Occipital lobe (tissue), 2 donors: ENCODE measurements around the gene PLBD2. TPM values are rescaled to one million over a fixed set of nuclear protein-coding genes. Genes with fewer than 3 reads are reported as not detected.

Source experiments
- DNase-seq: peaks from one replicate; lab custom pipeline; 2025; lab: John Stamatoyannopoulos, UW
- total RNA-seq: library from RNA; depleted of rRNA; stranded (reverse); fragments of >200 nt; gene quantifications from one replicate; pipeline ENCODE4 v1.2.3, GENCODE V29; 2014

PLBD2 gene
- total RNA-seq, 1 donor from 2014 or later = 8.9 TPM

DNA sequence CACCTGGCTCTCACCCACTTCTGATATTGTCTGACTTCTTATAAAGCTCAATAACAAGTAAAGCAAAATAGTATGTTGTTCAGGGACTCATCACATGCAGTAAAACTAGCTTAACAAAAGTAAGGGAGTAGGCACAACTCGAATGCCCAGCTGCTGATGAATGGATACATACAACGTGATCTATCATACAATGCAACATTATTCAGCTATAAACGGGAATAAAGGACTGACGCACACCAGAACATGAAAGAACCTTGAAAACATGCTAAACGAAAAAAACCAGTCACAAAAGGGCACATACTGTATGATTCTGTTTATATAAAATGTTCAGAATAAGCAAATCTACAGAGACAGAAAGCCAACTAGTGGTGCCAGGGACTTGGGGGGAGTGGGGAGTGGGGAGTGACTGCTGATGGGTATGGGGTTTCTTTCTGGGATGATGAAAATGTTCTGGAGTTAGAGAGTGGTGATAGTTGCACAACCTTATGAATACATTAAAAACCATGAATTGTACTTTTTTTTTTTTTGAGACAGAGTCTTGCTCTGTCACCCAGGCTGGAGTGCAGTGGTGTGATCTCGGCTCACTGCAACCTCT, 11.1 kb downstream of the PLBD2 start:
- DNase-seq = no peak

DNA sequence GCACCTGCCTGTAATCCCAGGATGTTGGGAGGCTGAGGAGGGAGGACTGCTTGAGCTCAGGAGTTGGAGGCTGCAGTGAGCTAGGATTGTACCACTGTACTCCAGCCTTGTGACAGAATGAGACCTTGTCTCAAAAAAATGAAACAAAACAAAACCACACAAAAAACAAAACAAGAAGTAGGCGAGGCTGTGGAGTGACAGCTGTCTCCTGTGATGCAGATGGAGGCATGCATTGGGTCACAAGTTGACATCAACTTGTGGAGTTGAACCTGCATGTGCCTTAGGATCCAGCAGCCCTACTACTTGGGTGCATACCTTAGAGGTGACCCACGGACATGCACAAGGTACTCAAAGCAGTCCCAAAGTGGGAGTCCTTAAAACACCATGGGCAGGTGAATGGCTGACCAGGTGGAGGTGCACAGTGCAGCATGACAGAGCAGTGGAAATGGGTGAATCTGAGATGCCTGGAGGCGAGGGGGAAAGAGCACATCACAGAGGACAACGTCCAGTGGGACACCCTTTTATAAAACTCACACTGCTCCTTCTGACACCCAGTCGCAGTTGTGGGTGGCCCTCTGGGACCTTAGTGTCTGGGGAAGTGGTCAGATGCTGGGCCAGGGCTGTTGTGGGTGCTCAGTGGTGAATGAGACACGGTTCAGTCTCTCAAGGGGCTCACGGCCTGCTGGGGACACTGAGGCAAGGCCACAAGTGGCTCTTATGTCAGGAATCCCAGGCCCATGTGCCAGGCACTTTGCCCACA, 12.7 kb downstream of the PLBD2 start:
- no peak for DNase-seq

DNA sequence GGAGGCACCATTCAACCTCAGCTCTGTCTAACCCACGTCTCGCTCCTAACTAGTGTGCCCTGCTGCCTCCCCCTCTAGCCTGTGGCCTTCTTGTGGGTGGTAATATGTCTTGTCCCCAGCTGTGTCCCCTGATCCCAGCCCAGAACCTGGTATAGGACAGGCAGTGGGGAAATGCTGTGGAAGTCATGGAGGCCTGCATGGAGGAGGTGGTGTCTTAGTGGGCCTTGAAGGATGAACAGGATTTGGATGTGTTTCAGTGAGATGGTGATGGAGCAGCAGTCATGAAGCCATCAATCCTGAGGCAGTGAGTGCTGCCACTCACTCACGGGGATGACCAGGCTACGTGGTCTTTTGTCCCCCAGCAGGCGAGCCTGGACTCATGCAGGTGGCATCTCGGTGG, 13.4 kb downstream of the PLBD2 start:
- DNase-seq = no peak

DNA sequence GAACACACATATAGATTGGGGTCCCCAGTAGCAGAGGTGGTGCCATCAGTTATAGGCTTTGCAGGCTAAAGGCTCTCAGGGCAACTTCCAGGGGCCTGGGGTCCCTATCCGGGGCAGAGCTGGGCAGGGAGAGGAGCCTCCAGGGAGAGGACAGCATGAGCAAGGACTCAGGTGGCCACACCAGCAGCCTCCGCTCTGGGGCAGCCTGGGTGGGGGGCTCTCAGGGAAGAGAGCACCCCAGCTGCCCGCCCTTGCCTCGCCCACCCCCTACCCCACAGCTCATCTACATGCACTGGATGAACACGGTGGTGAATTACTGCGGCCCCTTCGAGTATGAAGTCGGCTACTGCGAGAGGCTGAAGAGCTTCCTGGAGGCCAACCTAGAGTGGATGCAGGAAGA, 14.0 kb downstream of the PLBD2 start:
- DNase-seq = no peak

DNA sequence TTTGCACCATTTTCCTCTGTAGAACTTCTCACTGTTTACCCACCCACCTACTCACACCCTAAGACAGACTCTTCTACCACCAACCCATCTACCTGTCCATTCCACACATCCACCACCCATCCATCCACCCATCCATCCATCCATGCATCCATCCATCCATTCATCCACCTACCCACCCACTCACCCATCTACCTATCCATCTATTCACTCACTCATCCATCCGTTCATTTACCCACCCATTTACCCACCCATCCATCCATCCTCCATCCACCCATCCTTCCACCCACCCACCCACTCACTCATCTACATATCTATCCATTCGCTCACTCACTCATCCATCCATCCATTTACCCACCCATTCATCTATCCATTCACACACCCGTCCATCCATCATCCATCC, 15.1 kb downstream of the PLBD2 start:
- DNase-seq = no peak

DNA sequence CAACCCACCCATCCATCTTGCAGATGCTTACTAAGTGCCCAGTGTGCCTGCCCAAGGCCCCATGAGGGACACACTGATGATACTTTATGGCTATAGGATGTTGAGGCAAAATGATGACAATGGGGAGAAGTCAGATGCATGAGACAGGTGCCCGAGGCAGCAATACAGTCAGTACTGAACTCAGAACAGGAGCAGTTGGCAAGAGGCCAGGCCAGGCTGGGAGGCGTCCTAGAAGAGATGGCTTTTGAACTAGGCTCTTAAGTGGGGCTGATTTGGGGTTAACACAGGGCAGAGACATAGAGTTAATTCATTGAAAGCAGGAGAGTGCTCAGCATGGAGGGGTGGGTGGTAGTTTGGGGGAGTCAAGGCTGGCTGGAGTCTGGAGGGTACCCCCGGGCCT, 15.6 kb downstream of the PLBD2 start:
- DNase-seq = no peak

DNA sequence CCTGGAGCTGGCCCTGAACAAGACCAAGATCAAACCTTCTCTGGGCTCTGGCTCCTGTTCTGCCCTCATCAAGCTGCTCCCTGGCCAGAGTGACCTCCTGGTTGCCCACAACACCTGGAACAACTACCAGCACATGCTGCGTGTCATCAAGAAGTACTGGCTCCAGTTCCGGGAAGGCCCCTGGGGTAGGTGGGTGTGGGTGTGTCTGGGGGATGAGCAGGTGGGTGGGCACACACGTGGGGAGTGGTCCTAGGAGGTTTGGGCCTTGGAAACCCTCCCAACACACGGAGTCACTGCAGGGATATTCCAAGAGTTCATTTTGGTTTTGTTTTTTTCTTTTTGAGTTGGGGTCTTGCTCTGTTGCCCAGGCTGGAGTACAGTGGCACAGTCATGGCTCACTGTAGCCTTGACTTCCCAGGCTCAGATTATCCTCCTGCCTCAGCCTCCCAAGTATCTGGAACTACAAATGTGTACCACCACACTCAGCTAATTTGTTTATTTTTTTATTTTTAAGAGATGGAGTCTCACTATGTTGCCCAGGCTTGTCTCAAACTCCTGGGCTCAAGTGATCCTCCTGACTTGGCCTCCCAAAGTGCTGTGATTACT, 16.5 kb downstream of the PLBD2 start:
- DNase-seq = no peak

DNA sequence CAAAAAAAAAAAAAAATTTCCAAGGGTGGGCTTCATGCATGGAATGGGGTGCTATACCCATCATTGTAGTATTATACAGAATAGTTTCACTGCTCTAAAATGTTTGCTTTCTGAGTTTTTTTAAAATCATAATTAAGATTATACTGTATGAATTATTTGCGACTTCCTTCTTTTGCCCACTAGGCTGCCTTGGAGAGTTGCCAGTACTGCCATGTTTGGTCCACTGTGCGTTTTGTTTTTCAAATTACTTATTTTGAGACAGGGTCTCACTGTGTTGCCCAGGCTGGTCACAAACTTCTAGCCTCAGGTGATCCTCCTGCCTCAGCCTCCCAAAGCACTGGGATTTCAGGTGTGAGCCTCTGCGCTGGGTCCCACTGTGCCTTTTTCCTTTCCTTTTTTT, 19.9 kb downstream of the PLBD2 start:
- DNase-seq = no peak

DNA sequence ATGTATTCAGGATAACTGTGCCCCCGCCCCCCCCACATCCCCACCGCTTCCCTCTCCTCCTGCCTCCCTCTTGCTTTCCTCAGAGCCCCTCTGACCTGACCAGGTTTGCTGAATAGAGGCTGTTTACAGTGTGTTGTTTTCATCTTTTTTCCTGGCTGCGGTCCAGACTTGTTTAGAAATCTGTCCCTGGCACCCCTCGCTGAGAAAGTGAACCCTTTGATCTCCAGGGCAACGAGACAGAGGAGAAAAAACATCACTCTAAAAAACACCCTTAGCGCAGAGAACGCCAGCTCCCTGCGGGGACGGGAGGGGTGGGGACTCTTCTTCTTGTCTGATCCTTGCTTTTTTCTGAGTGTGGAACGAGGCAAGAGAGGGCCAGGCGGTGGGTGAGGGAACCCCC, 22.8 kb downstream of the PLBD2 start:
- DNase-seq = no peak

DNA sequence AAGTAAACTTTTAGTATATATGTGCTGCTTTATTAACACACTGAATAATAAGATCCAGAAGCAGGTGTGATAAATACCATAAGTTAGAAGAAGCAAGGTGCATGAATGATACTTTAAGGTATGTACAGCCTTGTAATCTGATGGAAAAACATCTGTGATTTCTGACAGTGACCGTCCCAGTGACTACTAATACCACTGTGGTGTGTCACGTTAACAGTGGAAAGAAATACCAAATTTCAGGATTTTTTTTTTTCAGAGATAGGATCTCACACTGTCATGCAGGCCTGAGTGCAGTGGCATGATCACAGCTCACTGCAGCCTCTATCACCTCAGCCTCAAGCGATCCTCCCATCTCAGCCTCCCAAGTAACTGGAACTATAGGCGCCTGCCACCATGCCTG, 23.8 kb downstream of the PLBD2 start:
- no peak for DNase-seq

DNA sequence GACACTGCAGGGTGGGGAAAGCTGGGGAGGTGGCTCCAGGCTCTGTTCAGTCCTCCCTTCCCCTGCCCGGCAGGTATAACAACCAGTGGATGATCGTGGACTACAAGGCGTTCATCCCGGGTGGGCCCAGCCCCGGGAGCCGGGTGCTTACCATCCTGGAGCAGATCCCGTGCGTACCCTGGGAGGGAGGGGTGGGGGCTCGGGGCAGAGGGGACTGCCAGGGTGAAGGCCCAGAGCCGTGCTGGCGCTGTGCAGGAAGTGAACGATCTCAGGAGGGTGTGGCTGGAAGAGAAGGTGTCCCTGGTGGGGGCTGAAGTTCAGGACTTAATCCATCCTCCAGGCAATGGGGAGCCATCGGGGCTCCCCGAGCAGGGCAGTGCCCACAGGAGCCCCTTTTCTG, 26.4 kb downstream of the PLBD2 start:
- no peak for DNase-seq

DNA sequence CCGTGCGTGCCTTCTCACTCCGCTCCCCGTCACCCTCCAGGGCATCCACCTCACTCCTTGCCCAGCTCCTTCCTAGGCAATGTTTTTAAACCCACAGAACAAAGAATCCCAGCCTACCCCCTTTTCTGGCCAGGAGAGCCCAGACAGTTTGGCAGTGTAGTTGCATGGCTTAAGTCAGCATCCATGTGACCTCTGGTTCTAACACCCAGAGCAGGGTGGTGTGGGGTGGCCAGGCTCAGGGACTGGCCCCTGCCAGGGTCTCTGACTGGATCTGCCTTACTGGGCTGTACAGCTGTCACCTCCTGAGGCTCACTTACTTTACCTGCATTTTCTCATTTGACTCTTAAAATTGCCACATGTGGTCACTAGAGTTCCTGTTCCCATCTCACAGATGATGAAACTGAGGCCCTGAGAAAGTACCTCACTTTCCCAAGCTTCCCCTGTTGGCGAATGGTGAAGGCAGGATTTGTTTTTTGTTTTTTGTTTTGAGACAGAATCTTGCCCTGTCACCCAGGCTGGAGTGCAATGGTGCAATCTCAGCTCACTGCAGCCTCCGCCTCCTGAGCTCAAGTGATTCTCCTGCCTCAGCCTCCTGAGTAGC, 27.0 kb downstream of the PLBD2 start:
- no peak for DNase-seq

DNA sequence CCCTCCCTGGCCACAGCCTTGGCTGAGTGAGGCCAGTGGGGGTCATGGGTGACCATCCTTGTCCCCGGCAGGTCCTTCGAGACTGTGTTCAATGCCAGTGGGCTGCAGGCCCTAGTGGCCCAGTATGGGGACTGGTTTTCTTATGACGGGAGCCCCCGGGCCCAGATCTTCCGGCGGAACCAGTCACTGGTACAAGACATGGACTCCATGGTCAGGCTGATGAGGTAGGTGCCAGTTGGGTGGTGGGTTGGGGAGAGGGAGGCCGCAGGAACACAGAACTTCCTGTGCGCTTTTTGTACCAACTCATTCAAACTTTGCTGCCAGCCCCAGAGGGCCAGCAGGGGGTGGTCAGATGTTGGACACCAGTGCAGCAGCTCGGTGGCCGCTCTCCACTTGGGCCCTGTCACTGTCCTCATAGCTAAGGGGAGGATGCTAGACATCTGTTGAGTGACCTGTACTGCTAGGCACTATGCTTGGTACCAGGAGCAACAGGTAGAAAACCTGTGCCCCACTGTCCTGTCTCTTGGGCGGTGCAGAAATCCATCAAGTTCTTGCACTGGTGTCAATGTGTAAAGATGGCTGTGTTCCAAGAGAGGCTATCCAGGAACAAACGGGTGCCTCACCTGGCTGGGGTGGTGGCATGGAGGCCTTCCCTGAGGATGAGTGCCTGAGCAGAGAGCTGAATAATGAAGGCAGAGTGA, 28.6 kb downstream of the PLBD2 start:
- no peak for DNase-seq

DNA sequence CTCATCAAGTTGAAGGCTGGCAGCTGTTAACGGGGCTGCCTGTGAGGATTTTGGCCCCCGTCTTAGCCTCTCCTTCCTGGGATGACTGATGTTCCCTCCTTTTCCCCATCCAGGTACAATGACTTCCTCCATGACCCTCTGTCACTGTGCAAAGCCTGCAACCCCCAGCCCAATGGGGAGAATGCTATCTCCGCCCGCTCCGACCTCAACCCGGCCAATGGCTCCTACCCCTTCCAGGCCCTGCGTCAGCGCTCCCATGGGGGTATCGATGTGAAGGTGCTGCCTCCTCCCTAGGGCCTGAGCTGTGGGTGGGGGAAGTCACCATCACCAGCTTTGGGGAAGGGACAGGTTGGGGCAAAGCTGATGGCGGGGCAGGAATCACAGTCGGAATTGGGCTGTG, 29.2 kb downstream of the PLBD2 start:
- no peak for DNase-seq

DNA sequence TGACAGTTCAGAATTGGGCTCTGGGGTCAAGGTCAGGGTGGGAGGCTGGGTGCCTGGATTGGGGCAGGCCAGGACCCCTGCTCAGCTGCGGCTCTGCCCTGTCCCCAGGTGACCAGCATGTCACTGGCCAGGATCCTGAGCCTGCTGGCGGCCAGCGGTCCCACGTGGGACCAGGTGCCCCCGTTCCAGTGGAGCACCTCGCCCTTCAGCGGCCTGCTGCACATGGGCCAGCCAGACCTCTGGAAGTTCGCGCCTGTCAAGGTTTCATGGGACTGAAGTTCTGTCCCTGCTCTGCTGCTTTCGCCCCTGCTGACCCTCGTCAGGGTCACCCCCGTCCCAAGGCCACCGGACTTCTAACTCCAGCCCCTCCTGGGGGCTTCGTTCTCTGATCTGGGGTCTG, 30.0 kb downstream of the PLBD2 start:
- DNase-seq = no peak

DNA sequence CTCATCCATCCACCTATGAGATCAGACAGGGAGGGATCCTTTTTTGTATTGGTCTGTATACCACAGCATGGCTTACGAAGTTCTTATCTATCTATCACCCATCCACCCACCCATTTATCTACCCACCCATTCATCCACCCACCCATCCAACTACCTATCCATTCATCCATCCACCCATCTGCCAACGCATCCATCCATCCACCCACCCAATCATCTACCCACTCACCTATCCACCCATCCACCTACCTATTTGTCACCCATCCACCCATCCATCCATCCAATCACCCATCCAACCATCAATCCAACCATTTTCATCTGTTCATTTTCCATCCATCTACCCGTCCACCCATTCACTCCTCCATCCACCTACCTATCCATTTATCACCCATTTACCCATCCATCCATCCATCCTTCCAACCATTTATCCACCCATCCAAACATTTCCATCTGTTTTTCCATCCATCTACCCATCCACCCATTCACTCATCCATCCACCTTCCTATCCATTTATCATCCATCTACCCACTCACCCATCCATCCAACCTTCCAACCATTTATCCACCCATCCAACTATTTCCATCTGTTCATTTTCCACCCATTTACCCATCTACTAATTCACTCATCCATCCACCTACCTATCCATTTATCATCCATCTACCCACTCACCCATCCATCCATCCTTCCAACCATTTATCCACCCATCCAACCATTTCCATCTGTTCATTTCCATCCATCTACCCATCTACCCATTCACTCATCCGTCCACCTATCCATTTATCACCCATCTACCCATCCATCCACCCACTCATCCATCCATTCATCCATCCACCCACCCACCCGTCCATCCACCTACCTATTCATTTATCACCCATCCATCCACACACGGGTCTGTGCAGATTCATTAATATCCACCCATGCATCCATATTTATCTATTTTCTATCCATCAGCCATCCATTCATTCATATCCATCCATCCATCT, 32.0 kb downstream of the PLBD2 start:
- DNase-seq = no peak

DNA sequence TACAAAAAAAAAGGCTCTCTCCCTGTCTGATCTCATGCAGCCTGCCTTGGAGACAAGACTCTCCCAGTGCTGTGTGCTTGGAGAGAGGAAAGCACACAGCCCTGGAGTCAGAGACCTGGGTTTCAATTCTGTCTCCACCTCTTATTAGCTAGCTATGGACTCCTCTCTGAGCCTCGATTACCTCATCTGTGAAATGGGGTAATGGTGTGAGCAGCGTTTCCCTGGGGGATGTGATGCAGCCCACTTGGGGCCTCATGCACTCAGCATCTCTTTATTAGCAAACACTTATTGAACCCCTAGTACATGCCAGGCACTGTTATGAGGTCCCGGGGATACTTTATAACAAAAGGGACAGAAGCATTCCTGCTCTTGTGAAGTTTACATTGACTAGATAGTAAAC, 32.8 kb downstream of the PLBD2 start:
- DNase-seq = no peak

DNA sequence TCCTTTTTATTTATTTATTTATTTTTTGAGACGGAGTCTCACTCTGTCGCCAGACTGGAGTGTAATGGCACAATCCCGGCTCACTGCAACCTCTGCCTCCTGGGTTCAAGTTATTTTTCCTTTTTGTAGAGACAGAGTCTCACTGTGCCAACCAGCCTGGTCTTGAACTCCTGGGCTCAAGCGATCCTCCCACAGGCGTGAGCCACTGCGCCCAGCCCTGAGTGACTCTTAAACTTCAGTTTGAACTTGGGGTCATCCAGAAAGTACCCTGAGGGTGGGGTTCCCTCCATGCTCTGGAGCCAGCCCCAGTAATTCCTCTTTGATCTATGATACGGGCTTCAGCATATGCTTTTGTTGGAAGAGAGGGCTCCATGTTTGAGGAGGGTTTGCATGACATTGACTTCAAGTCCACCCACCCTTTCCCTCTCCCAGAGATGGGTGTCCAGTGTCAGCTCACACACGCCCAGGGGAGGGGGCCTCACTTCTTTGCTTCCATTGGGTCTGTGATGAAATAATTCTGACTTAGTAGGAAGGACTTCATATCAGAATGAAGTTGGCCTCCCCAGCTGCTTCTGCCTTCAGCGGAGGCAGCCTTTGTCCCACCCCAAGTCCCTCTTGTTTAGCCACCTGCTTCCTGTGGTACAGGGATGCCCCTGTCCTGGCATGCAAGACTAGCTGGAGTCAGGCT, 33.4 kb downstream of the PLBD2 start:
- DNase-seq = no peak

DNA sequence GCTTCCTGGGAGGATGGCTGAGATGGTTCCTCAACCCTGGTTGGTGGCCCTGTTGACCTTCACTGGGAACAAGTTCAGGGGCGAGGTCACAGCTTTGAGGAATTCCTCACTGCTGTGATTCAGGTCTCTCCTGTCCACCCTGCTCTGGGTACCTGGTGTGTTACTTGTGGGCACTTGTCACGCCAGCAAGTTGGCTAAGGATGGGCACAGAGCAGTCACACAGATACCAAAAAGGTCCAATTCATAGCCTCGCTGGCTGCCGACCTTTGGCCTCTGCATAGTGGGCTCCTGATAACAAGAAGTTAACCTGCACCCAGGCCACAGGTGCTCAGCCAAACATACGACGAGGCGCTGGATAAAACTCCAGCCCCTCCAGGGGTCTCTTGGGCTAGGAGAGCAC, 34.1 kb downstream of the PLBD2 start:
- no peak for DNase-seq

DNA sequence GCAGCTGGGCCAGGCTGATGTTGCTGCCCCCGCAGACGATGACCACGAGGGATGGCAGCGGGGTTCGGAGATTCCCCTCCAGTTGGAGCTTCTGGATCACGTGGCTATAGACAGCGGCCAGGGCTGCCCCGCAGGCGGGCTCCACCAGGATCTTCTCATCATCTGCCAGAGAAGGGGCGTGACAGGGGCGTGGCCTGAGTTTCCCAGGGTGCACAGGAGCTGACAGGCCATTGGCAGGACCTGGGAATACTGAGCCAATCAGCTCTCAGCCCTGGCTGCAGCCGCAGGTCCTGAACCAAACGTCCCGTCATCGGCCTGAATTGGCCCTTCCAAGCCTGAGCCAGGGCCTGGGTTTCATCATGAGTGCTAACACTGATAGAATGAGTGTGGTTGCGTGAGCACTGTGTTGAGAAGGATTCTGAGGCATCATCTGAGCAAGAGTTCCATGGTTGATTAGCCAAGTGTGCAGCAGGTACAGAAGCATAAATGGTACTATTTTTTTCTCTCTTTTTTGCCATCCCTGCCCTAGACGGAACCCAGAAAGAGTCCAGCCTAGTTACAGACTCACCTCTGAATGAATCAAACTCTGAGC, 34.7 kb downstream of the PLBD2 start:
- DNase-seq = no peak
